ENCODE measurements around the gene RPRD1B. TPM values are rescaled to one million over a fixed set of nuclear protein-coding genes. Genes with fewer than 3 reads are reported as not detected.

Gene RPRD1B
- total and polyA plus RNA-seq, 2 of the 13 experiments (the other 11 are each of a cell fraction or from before 2014, with no cell fraction given): 31.1 to 41.5 TPM

DNA sequence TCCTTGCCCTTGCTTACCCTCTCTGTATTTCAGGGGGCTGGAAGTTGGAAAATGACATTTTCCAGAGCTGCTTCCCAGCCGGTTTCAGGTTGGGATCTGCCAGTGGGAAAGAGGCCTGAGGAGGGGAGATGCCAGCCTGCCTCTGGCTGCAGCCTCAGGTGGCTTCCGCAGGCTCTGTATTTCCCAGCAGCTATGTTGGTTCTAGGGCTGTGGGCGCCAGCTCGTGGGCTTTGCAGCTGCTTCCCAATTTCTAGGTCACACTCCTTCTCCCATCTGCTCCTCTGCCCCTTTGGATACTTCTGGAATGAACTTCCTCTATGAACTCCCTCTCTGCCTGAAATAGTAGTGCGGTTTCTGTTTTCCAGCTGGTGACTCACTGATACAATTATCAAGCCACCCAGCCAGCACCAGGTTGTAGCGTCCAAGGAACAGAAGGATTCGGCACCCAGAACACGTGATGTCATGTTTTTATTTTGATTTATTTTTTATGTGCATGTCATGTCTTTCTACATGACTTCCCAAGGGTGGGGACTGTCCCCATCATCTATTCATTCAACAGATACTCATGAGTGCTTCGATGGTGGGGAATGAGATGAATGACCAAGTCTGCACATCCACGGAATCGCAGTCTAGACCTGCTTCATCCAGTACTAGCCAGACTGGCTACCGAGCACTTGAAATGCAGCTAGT, 93.5 kb downstream of the RPRD1B start (continued):
- TF ChIP-seq KDM5B (CRISPR knock-in tag; IDR thresholded peaks at IDR 0.05; ENCODE audit: borderline replicate concordance) (no peak), ZNF205 (CRISPR knock-in tag; IDR thresholded peaks at IDR 0.05) (peak; percentile 14; the same call in 1 of the 2 replicates), SRSF9 (IDR thresholded peaks at IDR 0.05; ENCODE audit: borderline replicate concordance, insufficient read depth, low read depth, low read length, poor library complexity, severe bottlenecking) (no peak), CREB1 (IDR thresholded peaks at IDR 0.05) (peak; percentile 74), CREB1 (CRISPR knock-in tag; IDR thresholded peaks at IDR 0.05) (no peak), DNMT1 (CRISPR knock-in tag; IDR thresholded peaks at IDR 0.05) (no peak), SRSF4 (IDR thresholded peaks at IDR 0.05; ENCODE audit: low read depth, low read length, poor library complexity, severe bottlenecking) (no peak), RAD21 (CRISPR knock-in tag; IDR thresholded peaks at IDR 0.05) (no peak), ZNF296 (CRISPR knock-in tag; conservative IDR thresholded peaks at IDR 0.05) (no peak), ZNF251 (CRISPR knock-in tag; IDR thresholded peaks at IDR 0.05) (no peak), FOXA3 (CRISPR knock-in tag; IDR thresholded peaks at IDR 0.05) (no peak), JUN (CRISPR knock-in tag; IDR thresholded peaks at IDR 0.05) (no peak), ZNF256 (CRISPR knock-in tag; conservative IDR thresholded peaks at IDR 0.05) (no peak), ZNF260 (CRISPR knock-in tag; IDR thresholded peaks at IDR 0.05; ENCODE audit: borderline replicate concordance, low read depth) (no peak), ZIK1 (CRISPR knock-in tag; IDR thresholded peaks at IDR 0.05; ENCODE audit: borderline replicate concordance, low read depth) (0 out of 2 replicates have a peak, but pooled peaks have one; percentile 44), TMF1 (CRISPR knock-in tag; IDR thresholded peaks at IDR 0.05; ENCODE audit: low read depth) (no peak), PPARG (CRISPR knock-in tag; conservative IDR thresholded peaks at IDR 0.05) (no peak)
- TF ChIP-seq, protein P1, sequence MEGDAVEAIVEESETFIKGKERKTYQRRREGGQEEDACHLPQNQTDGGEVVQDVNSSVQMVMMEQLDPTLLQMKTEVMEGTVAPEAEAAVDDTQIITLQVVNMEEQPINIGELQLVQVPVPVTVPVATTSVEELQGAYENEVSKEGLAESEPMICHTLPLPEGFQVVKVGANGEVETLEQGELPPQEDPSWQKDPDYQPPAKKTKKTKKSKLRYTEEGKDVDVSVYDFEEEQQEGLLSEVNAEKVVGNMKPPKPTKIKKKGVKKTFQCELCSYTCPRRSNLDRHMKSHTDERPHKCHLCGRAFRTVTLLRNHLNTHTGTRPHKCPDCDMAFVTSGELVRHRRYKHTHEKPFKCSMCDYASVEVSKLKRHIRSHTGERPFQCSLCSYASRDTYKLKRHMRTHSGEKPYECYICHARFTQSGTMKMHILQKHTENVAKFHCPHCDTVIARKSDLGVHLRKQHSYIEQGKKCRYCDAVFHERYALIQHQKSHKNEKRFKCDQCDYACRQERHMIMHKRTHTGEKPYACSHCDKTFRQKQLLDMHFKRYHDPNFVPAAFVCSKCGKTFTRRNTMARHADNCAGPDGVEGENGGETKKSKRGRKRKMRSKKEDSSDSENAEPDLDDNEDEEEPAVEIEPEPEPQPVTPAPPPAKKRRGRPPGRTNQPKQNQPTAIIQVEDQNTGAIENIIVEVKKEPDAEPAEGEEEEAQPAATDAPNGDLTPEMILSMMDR (CRISPR knock-in tag; IDR thresholded peaks at IDR 0.05): no peak
- TF ChIP-seq, protein P2, sequence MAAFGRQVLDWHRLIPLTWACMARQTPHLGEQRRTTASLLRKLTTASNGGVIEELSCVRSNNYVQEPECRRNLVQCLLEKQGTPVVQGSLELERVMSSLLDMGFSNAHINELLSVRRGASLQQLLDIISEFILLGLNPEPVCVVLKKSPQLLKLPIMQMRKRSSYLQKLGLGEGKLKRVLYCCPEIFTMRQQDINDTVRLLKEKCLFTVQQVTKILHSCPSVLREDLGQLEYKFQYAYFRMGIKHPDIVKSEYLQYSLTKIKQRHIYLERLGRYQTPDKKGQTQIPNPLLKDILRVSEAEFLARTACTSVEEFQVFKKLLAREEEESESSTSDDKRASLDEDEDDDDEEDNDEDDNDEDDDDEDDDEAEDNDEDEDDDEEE (CRISPR knock-in tag; IDR thresholded peaks at IDR 0.05): no peak; the same call in 1 of the 2 replicates
- TF ChIP-seq, protein P3, sequence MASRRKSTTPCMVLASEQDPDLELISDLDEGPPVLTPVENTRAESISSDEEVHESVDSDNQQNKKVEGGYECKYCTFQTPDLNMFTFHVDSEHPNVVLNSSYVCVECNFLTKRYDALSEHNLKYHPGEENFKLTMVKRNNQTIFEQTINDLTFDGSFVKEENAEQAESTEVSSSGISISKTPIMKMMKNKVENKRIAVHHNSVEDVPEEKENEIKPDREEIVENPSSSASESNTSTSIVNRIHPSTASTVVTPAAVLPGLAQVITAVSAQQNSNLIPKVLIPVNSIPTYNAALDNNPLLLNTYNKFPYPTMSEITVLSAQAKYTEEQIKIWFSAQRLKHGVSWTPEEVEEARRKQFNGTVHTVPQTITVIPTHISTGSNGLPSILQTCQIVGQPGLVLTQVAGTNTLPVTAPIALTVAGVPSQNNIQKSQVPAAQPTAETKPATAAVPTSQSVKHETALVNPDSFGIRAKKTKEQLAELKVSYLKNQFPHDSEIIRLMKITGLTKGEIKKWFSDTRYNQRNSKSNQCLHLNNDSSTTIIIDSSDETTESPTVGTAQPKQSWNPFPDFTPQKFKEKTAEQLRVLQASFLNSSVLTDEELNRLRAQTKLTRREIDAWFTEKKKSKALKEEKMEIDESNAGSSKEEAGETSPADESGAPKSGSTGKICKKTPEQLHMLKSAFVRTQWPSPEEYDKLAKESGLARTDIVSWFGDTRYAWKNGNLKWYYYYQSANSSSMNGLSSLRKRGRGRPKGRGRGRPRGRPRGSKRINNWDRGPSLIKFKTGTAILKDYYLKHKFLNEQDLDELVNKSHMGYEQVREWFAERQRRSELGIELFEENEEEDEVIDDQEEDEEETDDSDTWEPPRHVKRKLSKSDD (CRISPR knock-in tag; IDR thresholded peaks at IDR 0.05; ENCODE audit: low read depth): no peak
- TF ChIP-seq, protein P4, sequence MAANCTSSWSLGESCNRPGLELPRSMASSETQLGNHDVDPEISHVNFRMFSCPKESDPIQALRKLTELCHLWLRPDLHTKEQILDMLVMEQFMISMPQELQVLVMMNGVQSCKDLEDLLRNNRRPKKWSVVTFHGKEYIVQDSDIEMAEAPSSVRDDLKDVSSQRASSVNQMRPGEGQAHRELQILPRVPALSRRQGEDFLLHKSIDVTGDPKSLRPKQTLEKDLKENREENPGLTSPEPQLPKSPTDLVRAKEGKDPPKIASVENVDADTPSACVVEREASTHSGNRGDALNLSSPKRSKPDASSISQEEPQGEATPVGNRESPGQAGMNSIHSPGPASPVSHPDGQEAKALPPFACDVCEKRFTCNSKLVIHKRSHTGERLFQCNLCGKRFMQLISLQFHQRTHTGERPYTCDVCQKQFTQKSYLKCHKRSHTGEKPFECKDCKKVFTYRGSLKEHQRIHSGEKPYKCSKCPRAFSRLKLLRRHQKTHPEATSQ (CRISPR knock-in tag; IDR thresholded peaks at IDR 0.05; ENCODE audit: borderline replicate concordance): no peak
- TF ChIP-seq, protein P5, sequence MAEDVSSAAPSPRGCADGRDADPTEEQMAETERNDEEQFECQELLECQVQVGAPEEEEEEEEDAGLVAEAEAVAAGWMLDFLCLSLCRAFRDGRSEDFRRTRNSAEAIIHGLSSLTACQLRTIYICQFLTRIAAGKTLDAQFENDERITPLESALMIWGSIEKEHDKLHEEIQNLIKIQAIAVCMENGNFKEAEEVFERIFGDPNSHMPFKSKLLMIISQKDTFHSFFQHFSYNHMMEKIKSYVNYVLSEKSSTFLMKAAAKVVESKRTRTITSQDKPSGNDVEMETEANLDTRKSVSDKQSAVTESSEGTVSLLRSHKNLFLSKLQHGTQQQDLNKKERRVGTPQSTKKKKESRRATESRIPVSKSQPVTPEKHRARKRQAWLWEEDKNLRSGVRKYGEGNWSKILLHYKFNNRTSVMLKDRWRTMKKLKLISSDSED (CRISPR knock-in tag; IDR thresholded peaks at IDR 0.05): no peak
